K562 (cell line): ENCODE measurements around the gene ARHGEF16. TPM values are rescaled to one million over a fixed set of nuclear protein-coding genes. Genes with fewer than 3 reads are reported as not detected.

Source experiments
- ATAC-seq: fragments of 200-7000 bp; cut with Tn5 transposase; 3 replicates; pipeline ENCODE4 v1.9.1; 2020; ENCODE audit warnings: moderate library complexity
- BruUV-seq: library from RNA; stranded (reverse); fragments of 400-500 nt; replicated peaks from 2 replicates; lab custom pipeline; 2021; lab: Mats Ljungman, UMichigan
- CTCF ChIA-PET: fragments of 300-600 bp; formaldehyde crosslinking; extraction: SDS; loops from one replicate; lab custom pipeline; 2021; ENCODE audit warnings: low intra/inter-chr PET ratio; lab: Yijun Ruan, JAX
- POLR2A ChIA-PET: fragments of 300-600, 350-650 bp; sonication (Branson Sonifier 250); formaldehyde crosslinking; extraction: SDS; loops from one replicate; lab custom pipeline; 2021; ENCODE audit warnings: antibody characterized with exemption, inconsistent platforms; lab: Yijun Ruan, JAX
- DNase-seq, 4 experiments: peaks; one replicate each; pipeline versions ENCODE4 v3.0.0 to v3.0.0-alpha.2; 2011 to 2018; ENCODE audit warnings: low spot score in 3 of 4, mixed read lengths in 3 of 4; ENCODE audit errors: extremely low read depth in 1 of 4
- FAIRE-seq: peaks from 2 replicates; lab custom pipeline; 2011; peaks lifted over from hg19 to GRCh38; lab: Jason Lieb, UNC
- H2AFZ ChIP-seq: 2 replicates; pipeline ENCODE4 v1.6.0; 2011; ENCODE audit warnings: low read depth, low read length, control low read depth, inconsistent platforms
- H3K27ac ChIP-seq: fragments of 200-600 bp; 3 replicates; pipeline ENCODE4 v1.8.0; 2011; ENCODE audit warnings: low read depth, mild to moderate bottlenecking, control low read depth, inconsistent platforms, low read length, moderate library complexity, mixed read lengths; ENCODE audit errors: extremely low read depth
- H3K27me3 ChIP-seq, 2 experiments: fragments of 300-600 bp in 1 of 2; 2 replicates in 1 of 2; 3 replicates in 1 of 2; pipeline versions ENCODE4 v1.6.0 to v1.8.0; 2011; ENCODE audit warnings: inconsistent platforms in 2 of 2, low read length in 2 of 2, mild to moderate bottlenecking in 1 of 2, mixed read lengths in 1 of 2, moderate library complexity in 1 of 2; ENCODE audit not compliant: control insufficient read depth in 2 of 2, insufficient read depth in 2 of 2
- H3K36me3 ChIP-seq: fragments of 300-600 bp; 3 replicates; pipeline ENCODE4 v1.8.0; 2011; ENCODE audit warnings: mild to moderate bottlenecking, low read length, inconsistent platforms; ENCODE audit not compliant: control insufficient read depth, insufficient read depth
- H3K4me1 ChIP-seq, 2 experiments: fragments of 200-600 bp in 1 of 2; replicated peaks in 1 of 2; 2 replicates in 1 of 2; 3 replicates in 1 of 2; pipeline versions ENCODE4 v1.5.1 to v1.8.0; 2011; ENCODE audit warnings: inconsistent platforms in 2 of 2, low read length in 2 of 2, mild to moderate bottlenecking in 1 of 2, mixed read lengths in 1 of 2, moderate library complexity in 1 of 2; ENCODE audit not compliant: control insufficient read depth in 2 of 2, insufficient read depth in 2 of 2
- H3K4me2 ChIP-seq: 2 replicates; pipeline ENCODE4 v1.6.1; 2011; ENCODE audit warnings: low read length, control low read depth, inconsistent platforms, mixed read lengths; ENCODE audit not compliant: insufficient read depth
- H3K4me3 ChIP-seq: fragments of 200-600 bp; sonication (generic), shearing (Covaris generic); 2 replicates; pipeline ENCODE4 v1.5.1; 2016; ENCODE audit warnings: control low read depth, inconsistent platforms
- H3K79me2 ChIP-seq: fragments of 200-600 bp; 3 replicates; pipeline ENCODE4 v1.8.0; 2011; ENCODE audit warnings: low read length, inconsistent platforms; ENCODE audit not compliant: control insufficient read depth, insufficient read depth
- H3K9ac ChIP-seq, 2 experiments: 2 replicates each; pipeline versions ENCODE4 v1.6.0 to v1.6.1; 2011; ENCODE audit warnings: low read depth in 2 of 2, low read length in 2 of 2, control low read depth in 1 of 2, inconsistent platforms in 1 of 2, mild to moderate bottlenecking in 1 of 2, mixed read lengths in 1 of 2; ENCODE audit not compliant: insufficient read depth in 1 of 2
- H3K9me1 ChIP-seq: one replicate; pipeline ENCODE4 v1.6.0; 2011; ENCODE audit warnings: inconsistent platforms, mild to moderate bottlenecking, low read length, moderate library complexity; ENCODE audit not compliant: control insufficient read depth, insufficient read depth
- H3K9me3 ChIP-seq: replicated peaks from 2 replicates; pipeline ENCODE4 v1.5.1; 2011; ENCODE audit warnings: low read depth, low read length, inconsistent platforms; ENCODE audit not compliant: control insufficient read depth, insufficient read depth
- H4K20me1 ChIP-seq: replicated peaks from 2 replicates; pipeline ENCODE4 v1.6.1; 2011; ENCODE audit warnings: low read length, inconsistent platforms, mixed read lengths; ENCODE audit not compliant: control insufficient read depth, insufficient read depth
- ATF4 ChIP-seq: fragments of 450-650 bp; formaldehyde crosslinking; IDR thresholded peaks from 2 replicates; pipeline ENCODE4 v1.4.0; 2022; ENCODE audit warnings: mild to moderate bottlenecking, moderate library complexity
- BRF1 ChIP-seq: IDR thresholded peaks from 3 replicates; pipeline ENCODE4 v1.6.1; 2011; ENCODE audit warnings: borderline replicate concordance, mild to moderate bottlenecking; ENCODE audit not compliant: insufficient read length; ENCODE audit errors: extremely low read depth
- CHD4 ChIP-seq: fragments of 200-600 bp; sonication (generic); IDR thresholded peaks from 3 replicates; pipeline ENCODE4 v1.6.1; 2012; ENCODE audit warnings: low read depth, mild to moderate bottlenecking, mixed read lengths, low read length, inconsistent platforms; ENCODE audit not compliant: insufficient read depth, insufficient replicate concordance, poor library complexity, severe bottlenecking
- HNRNPUL1 ChIP-seq: fragments of 200-400 bp; formaldehyde crosslinking; IDR thresholded peaks from 2 replicates; pipeline ENCODE4 v1.6.1; 2017; ENCODE audit warnings: low read length
- MEF2D ChIP-seq: conservative IDR thresholded peaks from 2 replicates; pipeline ENCODE4 v1.6.1; 2016; ENCODE audit warnings: low read depth, missing genetic modification characterization, missing compliant biosample characterization
- MXI1 ChIP-seq: IDR thresholded peaks from 2 replicates; pipeline ENCODE4 v1.6.1; 2011; ENCODE audit warnings: low read depth, mild to moderate bottlenecking, improper control_type of control experiment, low read length
- MYC ChIP-seq, 2 experiments: fragments of 250-450 bp in 1 of 2; sonication (Bioruptor Pico) in 1 of 2; IDR thresholded peaks; 2 replicates each; pipeline versions ENCODE4 v1.5.1 to v1.6.1; 2012 to 2021; ENCODE audit warnings: low read depth in 2 of 2, borderline replicate concordance in 1 of 2, improper control_type of control experiment in 1 of 2, low read length in 1 of 2, mild to moderate bottlenecking in 1 of 2, moderate library complexity in 1 of 2
- MYNN ChIP-seq, 2 experiments: sonication (generic); formaldehyde crosslinking in 1 of 2; IDR thresholded peaks; 2 replicates each; pipeline versions ENCODE4 v1.5.0 to v1.6.1; 2016 to 2020; ENCODE audit warnings: antibody characterized with exemption in 1 of 2, missing genetic modification reagents in 1 of 2
- RB1 ChIP-seq: fragments of 450-650 bp; IDR thresholded peaks from 2 replicates; pipeline ENCODE4 v1.6.1; 2017; ENCODE audit warnings: low read depth, mild to moderate bottlenecking
- RBM25 ChIP-seq: fragments of 200-400 bp; formaldehyde crosslinking; IDR thresholded peaks from 2 replicates; pipeline ENCODE4 v1.6.1; 2018; ENCODE audit warnings: low read length, low read depth, moderate library complexity; ENCODE audit not compliant: severe bottlenecking
- RBM34 ChIP-seq: fragments of 200-400 bp; formaldehyde crosslinking; IDR thresholded peaks from 2 replicates; pipeline ENCODE4 v1.6.1; 2018; ENCODE audit warnings: low read length, borderline replicate concordance; ENCODE audit not compliant: insufficient read depth
- RFX5 ChIP-seq: IDR thresholded peaks from 2 replicates; pipeline ENCODE4 v1.6.1; 2011; ENCODE audit warnings: low read depth, mild to moderate bottlenecking, improper control_type of control experiment, low read length
- SUPT5H ChIP-seq: fragments of 450-650 bp; IDR thresholded peaks from 2 replicates; pipeline ENCODE4 v1.6.1; 2016
- TAL1 ChIP-seq: fragments of 450-650 bp; IDR thresholded peaks from 2 replicates; pipeline ENCODE4 v1.6.1; 2016; ENCODE audit warnings: mild to moderate bottlenecking
- TFAM ChIP-seq: fragments of 250-450 bp; sonication (Bioruptor Pico); conservative IDR thresholded peaks from 2 replicates; pipeline ENCODE4 v1.5.0; 2021; ENCODE audit warnings: mild to moderate bottlenecking, moderate library complexity
- WGBS: fragments of 100-300 bp; shearing (Covaris generic); methylation state at CpG from one replicate; pipeline ENCODE4 v1.1.6; 2016; ENCODE audit warnings: low coverage, mixed read lengths; ENCODE audit not compliant: insufficient coverage; ENCODE audit errors: missing lambda C conversion rate; 5-methylcytosine and 5-hydroxymethylcytosine counted together
- in situ Hi-C: fragments of 300-500 bp; cut with MboI; formaldehyde crosslinking; loops from 4 replicates; pipeline ENCODE4 v1.15.0; 2018; ENCODE audit warnings: inconsistent platforms, mixed read lengths
- intact Hi-C: fragments of 100-400 bp; cut with micrococcal nuclease; formaldehyde crosslinking; loops from 2 replicates; pipeline ENCODE4 v1.14.2; 2022
- polyA plus RNA-seq, 8 experiments: library from polyadenylated mRNA; depleted of rRNA in 4 of 8; stranded (reverse) in 5 of 8; unstranded in 3 of 8; fragments of >200 nt; fragmentation: Nextera tagmentation in 2 of 8; fragmentation: Illumina TruSeq in 1 of 8; extraction: Ambion mirVana in 2 of 8; extraction: Trizol in 1 of 8; gene quantifications; 2 replicates each; pipeline versions ENCODE4 v1.2.1 to v1.2.3, GENCODE V29; 2011 to 2014; ENCODE audit warnings: inconsistent platforms in 1 of 8, missing spikeins in 1 of 8
- total RNA-seq, 7 experiments: library from RNA; depleted of rRNA in 6 of 7; stranded (reverse); fragments of >200 nt in 6 of 7; fragmentation: Illumina TruSeq in 2 of 7; extraction: Trizol in 2 of 7; gene quantifications; 2 replicates each; pipeline versions ENCODE4 v1.2.1 to v1.2.3, GENCODE V29; 2011 to 2021; ENCODE audit warnings: low replicate concordance in 1 of 7
- TF ChIP-seq, protein P1 (sequence below): fragments of 250-450 bp; sonication (Bioruptor Pico); IDR thresholded peaks from 2 replicates; pipeline ENCODE4 v1.5.0; 2021; ENCODE audit warnings: mild to moderate bottlenecking, moderate library complexity

ARHGEF16 gene
- total and polyA plus RNA-seq, 9 of the 15 experiments (the other 6 are each of a cell fraction or from before 2014, with no cell fraction given): 0.15 to 1.2 (median 0.49) TPM; not detected in 2

DNA sequence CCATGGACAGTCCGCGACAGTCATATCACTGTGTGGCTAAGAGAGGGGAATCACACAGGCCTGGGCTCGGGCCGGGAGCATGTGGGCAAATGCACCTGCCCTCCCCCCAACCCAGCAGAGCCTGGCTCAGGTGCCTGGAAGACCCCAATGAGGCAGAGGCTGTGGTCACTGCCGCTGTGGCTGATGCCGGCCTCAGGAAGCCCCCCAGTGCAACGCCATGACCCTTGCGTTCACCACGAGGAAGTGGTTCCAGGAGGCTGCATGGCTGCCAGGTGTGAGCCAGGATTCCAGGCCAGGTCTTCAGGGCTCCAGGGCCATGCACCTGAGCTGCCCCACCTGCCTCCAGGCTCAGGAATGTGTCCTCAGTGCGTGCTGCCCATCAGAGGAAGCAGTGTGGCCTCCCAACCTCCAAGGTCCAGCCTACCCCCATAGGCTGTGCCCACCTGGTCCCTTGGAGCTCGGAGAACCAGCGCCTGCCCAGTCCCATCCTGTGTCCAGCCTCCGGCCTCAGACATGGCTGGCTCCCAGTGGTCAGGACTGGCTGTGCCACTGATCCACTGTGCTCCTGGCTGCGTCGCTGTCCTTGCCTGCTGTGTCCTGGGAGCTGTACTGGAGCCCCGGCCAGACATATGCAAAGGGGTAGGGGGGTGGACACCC is 8.0 kb downstream of the ARHGEF16 start:
- FAIRE-seq: no peak
- DNase-seq: no peak
- no peak overlapping the region for H3K4me2 ChIP-seq
- H3K9ac ChIP-seq: no peak overlapping the region; a peak in 1 of 4 replicates
- no peaks in the 10 kb centered on the region for H3K9me3 ChIP-seq
- H4K20me1 ChIP-seq: peaks cover 56% of the 10 kb centered on the region
- intact Hi-C loops (no loop called here), in situ Hi-C loops (no loop called here)
- no peaks in the 10 kb centered on the region for H3K9me1 ChIP-seq
- H3K36me3 ChIP-seq: no peaks in the 10 kb centered on the region
- H3K27me3 ChIP-seq: peaks cover 64 to 94% of the 10 kb centered on the region in 2 experiments; a peak in 4 of 5 replicates
- peaks cover 0 to 30% of the 10 kb centered on the region in 2 experiments; a peak in 2 of 5 replicates for H3K4me1 ChIP-seq
- H2AFZ ChIP-seq: no peak overlapping the region
- ATAC-seq: no peak
- H3K27ac ChIP-seq: no peak overlapping the region
- no peak overlapping the region for H3K4me3 ChIP-seq
- CTCF ChIA-PET: no interaction called here
- POLR2A ChIA-PET: no interaction called here
- 5% methylated on average over 16 of the region's 16 CpGs for WGBS
- BruUV-seq: no TSS peak
- H3K79me2 ChIP-seq: no peaks in the 10 kb centered on the region
- TF ChIP-seq MYC (IDR thresholded peaks at IDR 0.05; ENCODE audit: low read depth, low read length): no peak
- no peak for TF ChIP-seq MYC (CRISPR knock-in tag; IDR thresholded peaks at IDR 0.05; ENCODE audit: borderline replicate concordance, low read depth)
- no peak for TF ChIP-seq TAL1
- no peak for TF ChIP-seq MEF2D
- TF ChIP-seq MYNN (IDR thresholded peaks at IDR 0.05): no peak
- no peak for TF ChIP-seq MYNN (CRISPR knock-in tag; IDR thresholded peaks at IDR 0.05)
- TF ChIP-seq RB1: no peak
- TF ChIP-seq BRF1: no peak
- TF ChIP-seq SUPT5H: no peak
- TF ChIP-seq ATF4: no peak
- no peak for TF ChIP-seq RFX5
- TF ChIP-seq TFAM (CRISPR knock-in tag): no peak
- TF ChIP-seq HNRNPUL1: no peak
- TF ChIP-seq, protein P1, sequence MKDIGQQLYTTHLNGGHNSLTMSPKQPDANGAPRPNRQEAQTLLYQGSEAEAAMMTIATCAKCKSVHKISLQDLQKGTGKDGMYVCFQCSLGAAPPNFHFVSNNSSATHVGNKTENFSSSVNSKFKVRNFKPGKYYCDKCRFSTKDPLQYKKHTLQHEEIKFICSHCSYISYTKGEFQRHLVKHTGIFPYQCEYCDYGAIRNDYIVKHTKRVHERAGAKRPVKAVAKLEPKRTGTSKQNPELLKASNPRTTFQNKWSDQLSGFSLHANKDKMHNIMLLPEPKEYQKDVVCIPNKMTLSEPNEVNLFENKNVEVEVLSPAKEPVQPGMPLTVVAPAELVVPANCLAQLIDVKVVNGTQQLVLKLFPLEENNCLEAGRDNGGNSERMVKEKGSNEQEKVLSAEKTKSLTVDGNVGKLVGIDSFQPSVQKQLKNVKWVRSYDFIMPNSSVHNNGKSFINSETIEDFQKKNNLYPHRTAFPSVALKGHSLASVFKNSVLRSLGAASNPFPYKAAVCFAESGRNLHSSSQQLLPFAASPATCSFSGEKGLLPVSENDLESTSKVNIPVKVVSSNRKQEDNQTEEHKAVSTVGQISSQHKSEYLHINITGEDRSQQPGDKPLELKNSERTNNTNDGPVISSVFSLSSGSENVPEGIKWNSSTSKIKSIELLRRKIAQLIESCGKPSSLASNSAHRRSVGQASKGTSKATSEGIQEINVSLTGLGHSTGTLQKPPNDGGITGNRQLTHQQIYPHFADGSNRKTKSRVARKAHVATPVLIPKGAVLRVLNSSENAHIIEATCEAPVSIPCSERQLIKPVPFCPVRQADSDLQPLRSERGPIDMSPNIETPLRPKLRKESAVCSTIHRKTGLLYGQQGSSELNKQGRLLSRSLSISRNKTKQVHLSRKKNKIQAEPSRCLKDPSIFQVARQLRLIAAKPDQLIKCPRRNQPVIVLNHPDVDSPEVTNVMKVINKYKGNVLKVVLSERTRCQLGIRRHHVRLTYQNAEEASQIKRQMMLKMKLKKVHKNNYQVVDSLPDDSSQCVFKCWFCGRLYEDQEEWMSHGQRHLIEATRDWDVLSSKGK (CRISPR knock-in tag): no peak
- TF ChIP-seq RBM25: no peak
- no peak for TF ChIP-seq RBM34
- no peak for TF ChIP-seq MXI1
- TF ChIP-seq CHD4: no peak
